ENCODE results near the gene CLCA2. TPM values are rescaled to one million over a fixed set of nuclear protein-coding genes. Genes with fewer than 3 reads are reported as not detected.

Gene CLCA2
- total RNA-seq, 1 experiment from 2014 or later: 0.07 TPM

GRCh38 chr1:86430376-86430775 is 6.4 kb downstream of the CLCA2 start:
- no TSS peak for BruUV-seq (replicated peaks)
- H3K9me3 ChIP-seq: no peaks in the 10 kb centered on the region
- H3K36me3 ChIP-seq (ENCODE audit: control insufficient read depth, insufficient read depth, low read length): no peaks in the 10 kb centered on the region
- no peak for DNase-seq
- Mint-ChIP-seq H3K27ac (ENCODE audit: unreplicated experiment) (no peak overlapping the region), H3K27me3 (ENCODE audit: insufficient read depth, unreplicated experiment) (peaks cover 3% of the 10 kb centered on the region), H3K4me3 (ENCODE audit: unreplicated experiment) (no peak overlapping the region), H3K36me3 (ENCODE audit: insufficient read depth, unreplicated experiment) (no peaks in the 10 kb centered on the region), H3K4me1 (ENCODE audit: low read depth, unreplicated experiment) (no peaks in the 10 kb centered on the region), H3K9me3 (ENCODE audit: unreplicated experiment) (no peaks in the 10 kb centered on the region)
- ChIA-PET POLR2A (no interaction called here), CTCF (no interaction called here)
- intact Hi-C loops (cut with micrococcal nuclease; ENCODE audit: unreplicated experiment): no loop called here
- no peak overlapping the region for H3K4me3 ChIP-seq (ENCODE audit: low read depth, low read length)
- H3K4me1 ChIP-seq: no peaks in the 10 kb centered on the region
- H3K27me3 ChIP-seq (replicated peaks; ENCODE audit: control insufficient read depth, insufficient read depth, low read length): no peaks in the 10 kb centered on the region
- no peak for TF ChIP-seq CTCF (IDR thresholded peaks at IDR 0.05; ENCODE audit: insufficient read depth in 1 of 2, low read depth in 1 of 2, low read length in 1 of 2, severe bottlenecking in 1 of 2, unreplicated experiment in 1 of 2)

GRCh38 chr1:86434059-86434458 is 10.1 kb downstream of the CLCA2 start:
- H3K27me3 Mint-ChIP-seq (ENCODE audit: insufficient read depth, unreplicated experiment): peaks cover 5% of the 10 kb centered on the region
- TF ChIP-seq CTCF (IDR thresholded peaks at IDR 0.05; ENCODE audit: insufficient read depth in 1 of 2, low read depth in 1 of 2, low read length in 1 of 2, severe bottlenecking in 1 of 2, unreplicated experiment in 1 of 2): no peak
- Histone ChIP-seq H3K4me1 (no peaks in the 10 kb centered on the region), H3K27me3 (replicated peaks; ENCODE audit: control insufficient read depth, insufficient read depth, low read length) (no peaks in the 10 kb centered on the region), H3K9me3 (no peaks in the 10 kb centered on the region), H3K4me3 (ENCODE audit: low read depth, low read length) (no peak overlapping the region), H3K36me3 (ENCODE audit: control insufficient read depth, insufficient read depth, low read length) (no peaks in the 10 kb centered on the region)
- no TSS peak for BruUV-seq (replicated peaks)
- ChIA-PET CTCF (no interaction called here), POLR2A (no interaction called here)
- no peaks in the 10 kb centered on the region for H3K4me1 Mint-ChIP-seq (ENCODE audit: low read depth, unreplicated experiment)
- no peak overlapping the region for H3K4me3 Mint-ChIP-seq (ENCODE audit: unreplicated experiment)
- no peaks in the 10 kb centered on the region for H3K9me3 Mint-ChIP-seq (ENCODE audit: unreplicated experiment)
- no peaks in the 10 kb centered on the region for H3K36me3 Mint-ChIP-seq (ENCODE audit: insufficient read depth, unreplicated experiment)
- no peak for DNase-seq
- intact Hi-C loops (cut with micrococcal nuclease; ENCODE audit: unreplicated experiment): no loop called here
- H3K27ac Mint-ChIP-seq (ENCODE audit: unreplicated experiment): no peak overlapping the region

- Histone ChIP-seq H3K4me1 (no peaks in the 10 kb centered on the region), H3K27me3 (replicated peaks; ENCODE audit: control insufficient read depth, insufficient read depth, low read length) (no peaks in the 10 kb centered on the region), H3K36me3 (ENCODE audit: control insufficient read depth, insufficient read depth, low read length) (no peaks in the 10 kb centered on the region), H3K9me3 (no peaks in the 10 kb centered on the region), H3K4me3 (ENCODE audit: low read depth, low read length) (no peak overlapping the region)
- no peak for TF ChIP-seq CTCF (IDR thresholded peaks at IDR 0.05; ENCODE audit: insufficient read depth in 1 of 2, low read depth in 1 of 2, low read length in 1 of 2, severe bottlenecking in 1 of 2, unreplicated experiment in 1 of 2)
- intact Hi-C loops (cut with micrococcal nuclease; ENCODE audit: unreplicated experiment): no loop called here
- Mint-ChIP-seq H3K27ac (ENCODE audit: unreplicated experiment) (no peak overlapping the region), H3K36me3 (ENCODE audit: insufficient read depth, unreplicated experiment) (no peaks in the 10 kb centered on the region), H3K4me3 (ENCODE audit: unreplicated experiment) (no peak overlapping the region), H3K4me1 (ENCODE audit: low read depth, unreplicated experiment) (no peaks in the 10 kb centered on the region), H3K27me3 (ENCODE audit: insufficient read depth, unreplicated experiment) (peaks cover 5% of the 10 kb centered on the region), H3K9me3 (ENCODE audit: unreplicated experiment) (no peaks in the 10 kb centered on the region)
- POLR2A ChIA-PET: no interaction called here
- no TSS peak for BruUV-seq (replicated peaks)
- CTCF ChIA-PET: no interaction called here
- DNase-seq: no peak
These were observed 11.4 kb downstream of the CLCA2 start for GRCh38 chr1:86435327-86435726.
